GM12878 (cell line): ENCODE data around the gene AGAP1. TPM values are rescaled to one million over a fixed set of nuclear protein-coding genes. Genes with fewer than 3 reads are reported as not detected.

Experiments used
- ATAC-seq: fragments of 200-7000 bp; cut with Tn5 transposase; 3 replicates; pipeline ENCODE4 v1.9.1; 2020; ENCODE audit warnings: mild to moderate bottlenecking, moderate library complexity
- BruUV-seq: library from RNA; stranded (reverse); fragments of 400-500 nt; replicated peaks from 2 replicates; lab custom pipeline; 2021; lab: Mats Ljungman, UMichigan
- CTCF ChIA-PET: fragments of 300-600 bp; sonication (Branson Sonifier 250); formaldehyde crosslinking; extraction: SDS; loops from one replicate; lab custom pipeline; 2021; ENCODE audit warnings: inconsistent platforms; lab: Yijun Ruan, JAX
- POLR2A ChIA-PET: fragments of 350-600 bp; formaldehyde crosslinking; extraction: SDS; loops from one replicate; lab custom pipeline; 2021; ENCODE audit warnings: inconsistent platforms; lab: Charles Lee
- RAD21 ChIA-PET: fragments of 300-600 bp; sonication (Branson Sonifier 250); formaldehyde crosslinking; loops from one replicate; lab custom pipeline; 2023; ENCODE audit warnings: antibody characterized with exemption; ENCODE audit not compliant: unreplicated experiment; lab: Charles Lee
- SMC1A ChIA-PET: fragments of 300-600 bp; sonication (Branson Sonifier 250); formaldehyde crosslinking; loops from one replicate; lab custom pipeline; 2023; ENCODE audit not compliant: unreplicated experiment, uncharacterized antibody; lab: Charles Lee
- DNase-seq: peaks from one replicate; pipeline ENCODE4 v3.0.0-alpha.2; 2011; ENCODE audit warnings: low read depth, low spot score
- FAIRE-seq: peaks from 3 replicates; lab custom pipeline; 2011; peaks lifted over from hg19 to GRCh38; lab: Jason Lieb, UNC
- H2AFZ ChIP-seq: 2 replicates; pipeline ENCODE4 v1.6.0; 2011; ENCODE audit warnings: low read depth, low read length, control low read depth; ENCODE audit not compliant: control insufficient read depth
- H3K27ac ChIP-seq: 2 replicates; pipeline ENCODE4 v1.5.1; 2011; ENCODE audit warnings: control low read depth; ENCODE audit not compliant: control insufficient read depth, insufficient read depth
- H3K27me3 ChIP-seq, 2 experiments: replicated peaks in 1 of 2; 2 replicates each; pipeline versions ENCODE4 v1.6.0 to v1.6.1; 2011; ENCODE audit warnings: low read length in 1 of 2; ENCODE audit not compliant: control insufficient read depth in 2 of 2, insufficient read depth in 2 of 2
- H3K36me3 ChIP-seq, 2 experiments: 2 replicates each; pipeline ENCODE4 v1.5.1; 2011; ENCODE audit warnings: low read length in 1 of 2; ENCODE audit not compliant: control insufficient read depth in 2 of 2, insufficient read depth in 2 of 2
- H3K4me1 ChIP-seq: 2 replicates; pipeline ENCODE4 v1.6.1; 2011; ENCODE audit warnings: mild to moderate bottlenecking, low read length, moderate library complexity, mixed read lengths; ENCODE audit not compliant: control insufficient read depth, insufficient read depth
- H3K4me2 ChIP-seq: 2 replicates; pipeline ENCODE4 v1.6.0; 2011; ENCODE audit warnings: control low read depth; ENCODE audit not compliant: control insufficient read depth, insufficient read depth
- H3K4me3 ChIP-seq: fragments of 200-600 bp; sonication (generic); 2 replicates; pipeline ENCODE4 v1.5.1; 2016
- H3K79me2 ChIP-seq: 2 replicates; pipeline ENCODE4 v1.6.0; 2011; ENCODE audit warnings: low read length; ENCODE audit not compliant: control insufficient read depth, insufficient read depth
- H3K9ac ChIP-seq: 2 replicates; pipeline ENCODE4 v1.8.0; 2011; ENCODE audit warnings: low read length, control low read depth, mixed read lengths; ENCODE audit not compliant: control insufficient read depth, insufficient read depth
- H3K9me3 ChIP-seq: replicated peaks from 3 replicates; pipeline ENCODE4 v1.5.1; 2011; ENCODE audit warnings: mild to moderate bottlenecking, low read length; ENCODE audit not compliant: control insufficient read depth, insufficient read depth
- H4K20me1 ChIP-seq: 2 replicates; pipeline ENCODE4 v1.6.0; 2011; ENCODE audit not compliant: control insufficient read depth, insufficient read depth
- BCL11A ChIP-seq: IDR thresholded peaks from 2 replicates; pipeline ENCODE4 v1.6.1; 2011; ENCODE audit warnings: low read depth, low read length
- CREB1 ChIP-seq: IDR thresholded peaks from 2 replicates; pipeline ENCODE4 v1.6.1; 2012; ENCODE audit warnings: low read depth, mild to moderate bottlenecking, inconsistent platforms
- CREM ChIP-seq: IDR thresholded peaks from 2 replicates; pipeline ENCODE4 v1.6.1; 2014; ENCODE audit warnings: antibody characterized with exemption, low read depth
- ESRRA ChIP-seq: IDR thresholded peaks from 2 replicates; pipeline ENCODE4 v1.6.1; 2012; ENCODE audit warnings: mild to moderate bottlenecking, low read length, improper control_type of control experiment
- HDGF ChIP-seq: fragments of 450-650 bp; IDR thresholded peaks from 2 replicates; pipeline ENCODE4 v1.6.1; 2016; ENCODE audit warnings: antibody characterized with exemption
- IRF4 ChIP-seq: IDR thresholded peaks from 2 replicates; pipeline ENCODE4 v1.6.1; 2011; ENCODE audit warnings: low read depth, low read length
- JUNB ChIP-seq: IDR thresholded peaks from 2 replicates; pipeline ENCODE4 v1.6.1; 2016; ENCODE audit warnings: antibody characterized with exemption, mild to moderate bottlenecking
- KLF5 ChIP-seq: fragments of 450-650 bp; IDR thresholded peaks from 2 replicates; pipeline ENCODE4 v1.6.1; 2014; ENCODE audit warnings: mild to moderate bottlenecking; ENCODE audit not compliant: partially characterized antibody
- SMARCA5 ChIP-seq: fragments of 450-650 bp; IDR thresholded peaks from 2 replicates; pipeline ENCODE4 v1.6.1; 2017; ENCODE audit warnings: mild to moderate bottlenecking
- WGBS: methylation state at CpG from one replicate; pipeline ENCODE4 v1.1.6; 2016; ENCODE audit warnings: low lambda C conversion rate; ENCODE audit not compliant: insufficient replicate concordance, insufficient coverage; ENCODE audit errors: missing lambda C conversion rate; 5-methylcytosine and 5-hydroxymethylcytosine counted together
- in situ Hi-C: fragments of 300-500 bp; cut with MboI; formaldehyde crosslinking; loops from 9 replicates; pipeline ENCODE4 v1.14.3; 2018; ENCODE audit warnings: mixed read lengths
- intact Hi-C: fragments of 100-400 bp; cut with micrococcal nuclease; formaldehyde crosslinking; loops from one replicate; pipeline ENCODE4 v1.14.2; 2022; ENCODE audit not compliant: unreplicated experiment
- polyA plus RNA-seq, 11 experiments: library from polyadenylated mRNA; depleted of rRNA in 4 of 11; unstranded in 6 of 11; stranded (reverse) in 5 of 11; fragments of >200 nt; fragmentation: Nextera tagmentation in 4 of 11; fragmentation: Illumina TruSeq in 1 of 11; extraction: Ambion mirVana in 4 of 11; extraction: Trizol in 1 of 11; gene quantifications; 1 replicate in 1 of 11; 2 replicates in 10 of 11; pipeline versions ENCODE4 v1.2.1 to v1.2.3, GENCODE V29; 2011 to 2016; ENCODE audit warnings: inconsistent platforms in 2 of 11, missing spikeins in 2 of 11, low read depth in 1 of 11
- total RNA-seq, 4 experiments: library from RNA; depleted of rRNA in 3 of 4; stranded (reverse); fragments of >200 nt in 3 of 4; fragmentation: Illumina TruSeq in 1 of 4; extraction: Trizol in 1 of 4; gene quantifications; 2 replicates each; pipeline versions ENCODE4 v1.2.1 to v1.2.3, GENCODE V29; 2013 to 2021
- TF ChIP-seq, protein P1 (sequence below): fragments of 450-650 bp; IDR thresholded peaks from 2 replicates; pipeline ENCODE4 v1.6.1; 2017; ENCODE audit warnings: mild to moderate bottlenecking
- TF ChIP-seq, protein P2 (sequence below): fragments of 450-650 bp; IDR thresholded peaks from 2 replicates; pipeline ENCODE4 v1.6.1; 2017; ENCODE audit warnings: borderline replicate concordance
- TF ChIP-seq, protein P3 (sequence below): fragments of 150-350 bp; IDR thresholded peaks from 2 replicates; pipeline ENCODE4 v1.6.1; 2014; ENCODE audit warnings: mild to moderate bottlenecking, low read depth, low read length

The AGAP1 gene
- total and polyA plus RNA-seq, 10 of the 15 experiments (the other 5 are each of a cell fraction or from before 2014, with no cell fraction given): 0.05 to 0.15 (median 0.06) TPM; not detected in 7

DNA sequence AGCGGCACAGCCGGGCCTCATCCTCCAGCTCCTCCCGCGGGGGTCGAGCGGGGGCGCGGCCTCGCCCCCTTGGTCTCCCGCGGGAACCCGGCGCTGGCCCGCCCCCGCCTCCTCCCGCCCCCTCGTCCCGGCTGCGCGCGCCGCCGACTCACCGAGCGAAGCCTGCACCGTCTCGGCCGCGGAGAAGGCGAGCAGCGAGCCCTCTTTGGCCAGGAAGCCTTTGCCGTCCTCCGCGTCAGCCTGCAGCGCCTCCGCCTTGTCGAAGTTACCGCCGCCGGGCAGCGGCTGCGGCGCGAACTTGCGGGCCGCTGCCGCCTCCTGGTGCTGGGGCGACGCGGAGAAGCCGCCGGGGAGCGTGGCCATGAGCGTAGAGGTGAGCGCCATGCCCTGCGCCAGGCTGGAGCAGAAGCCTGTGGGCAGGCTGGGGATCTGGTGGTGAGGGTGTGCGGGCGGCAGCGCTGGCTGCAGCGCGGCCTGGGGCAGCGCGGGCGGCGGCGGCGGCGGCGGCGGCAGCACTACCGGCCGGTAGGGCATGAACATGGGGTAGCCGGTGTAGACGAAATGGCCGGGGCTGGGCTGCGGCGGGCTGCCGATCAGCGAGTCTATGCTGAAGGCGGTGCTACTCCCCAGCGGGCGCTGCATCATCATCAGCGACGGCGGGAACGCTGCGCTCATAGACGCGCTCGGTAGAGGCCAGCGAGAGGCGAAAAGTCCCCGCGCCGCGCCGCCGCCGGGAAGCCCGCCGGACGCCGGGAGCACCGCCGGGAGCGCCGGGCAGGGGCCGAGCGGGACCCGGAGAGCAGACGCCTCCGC lies 673.7 kb downstream of the AGAP1 start:
- no TSS peak for BruUV-seq
- H3K4me1 ChIP-seq: no peaks in the 10 kb centered on the region
- ChIA-PET CTCF (no interaction called here), POLR2A (no interaction called here), SMC1A (no interaction called here), RAD21 (no interaction called here)
- 60% methylated on average over 65 of the region's 112 CpGs for WGBS
- no peak overlapping the region for H3K9ac ChIP-seq
- in situ Hi-C loops: no loop called here
- no peak overlapping the region for H3K4me2 ChIP-seq
- H3K9me3 ChIP-seq: peaks cover 2% of the 10 kb centered on the region; the same call in 2 of the 3 replicates
- FAIRE-seq: no peak
- TF ChIP-seq, protein P1, sequence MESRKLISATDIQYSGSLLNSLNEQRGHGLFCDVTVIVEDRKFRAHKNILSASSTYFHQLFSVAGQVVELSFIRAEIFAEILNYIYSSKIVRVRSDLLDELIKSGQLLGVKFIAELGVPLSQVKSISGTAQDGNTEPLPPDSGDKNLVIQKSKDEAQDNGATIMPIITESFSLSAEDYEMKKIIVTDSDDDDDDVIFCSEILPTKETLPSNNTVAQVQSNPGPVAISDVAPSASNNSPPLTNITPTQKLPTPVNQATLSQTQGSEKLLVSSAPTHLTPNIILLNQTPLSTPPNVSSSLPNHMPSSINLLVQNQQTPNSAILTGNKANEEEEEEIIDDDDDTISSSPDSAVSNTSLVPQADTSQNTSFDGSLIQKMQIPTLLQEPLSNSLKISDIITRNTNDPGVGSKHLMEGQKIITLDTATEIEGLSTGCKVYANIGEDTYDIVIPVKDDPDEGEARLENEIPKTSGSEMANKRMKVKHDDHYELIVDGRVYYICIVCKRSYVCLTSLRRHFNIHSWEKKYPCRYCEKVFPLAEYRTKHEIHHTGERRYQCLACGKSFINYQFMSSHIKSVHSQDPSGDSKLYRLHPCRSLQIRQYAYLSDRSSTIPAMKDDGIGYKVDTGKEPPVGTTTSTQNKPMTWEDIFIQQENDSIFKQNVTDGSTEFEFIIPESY: no peak
- TF ChIP-seq, protein P2, sequence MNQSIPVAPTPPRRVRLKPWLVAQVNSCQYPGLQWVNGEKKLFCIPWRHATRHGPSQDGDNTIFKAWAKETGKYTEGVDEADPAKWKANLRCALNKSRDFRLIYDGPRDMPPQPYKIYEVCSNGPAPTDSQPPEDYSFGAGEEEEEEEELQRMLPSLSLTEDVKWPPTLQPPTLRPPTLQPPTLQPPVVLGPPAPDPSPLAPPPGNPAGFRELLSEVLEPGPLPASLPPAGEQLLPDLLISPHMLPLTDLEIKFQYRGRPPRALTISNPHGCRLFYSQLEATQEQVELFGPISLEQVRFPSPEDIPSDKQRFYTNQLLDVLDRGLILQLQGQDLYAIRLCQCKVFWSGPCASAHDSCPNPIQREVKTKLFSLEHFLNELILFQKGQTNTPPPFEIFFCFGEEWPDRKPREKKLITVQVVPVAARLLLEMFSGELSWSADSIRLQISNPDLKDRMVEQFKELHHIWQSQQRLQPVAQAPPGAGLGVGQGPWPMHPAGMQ: no peak
- no peak for TF ChIP-seq HDGF
- TF ChIP-seq, protein P3, sequence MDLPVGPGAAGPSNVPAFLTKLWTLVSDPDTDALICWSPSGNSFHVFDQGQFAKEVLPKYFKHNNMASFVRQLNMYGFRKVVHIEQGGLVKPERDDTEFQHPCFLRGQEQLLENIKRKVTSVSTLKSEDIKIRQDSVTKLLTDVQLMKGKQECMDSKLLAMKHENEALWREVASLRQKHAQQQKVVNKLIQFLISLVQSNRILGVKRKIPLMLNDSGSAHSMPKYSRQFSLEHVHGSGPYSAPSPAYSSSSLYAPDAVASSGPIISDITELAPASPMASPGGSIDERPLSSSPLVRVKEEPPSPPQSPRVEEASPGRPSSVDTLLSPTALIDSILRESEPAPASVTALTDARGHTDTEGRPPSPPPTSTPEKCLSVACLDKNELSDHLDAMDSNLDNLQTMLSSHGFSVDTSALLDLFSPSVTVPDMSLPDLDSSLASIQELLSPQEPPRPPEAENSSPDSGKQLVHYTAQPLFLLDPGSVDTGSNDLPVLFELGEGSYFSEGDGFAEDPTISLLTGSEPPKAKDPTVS: no peak
- TF ChIP-seq IRF4: no peak
- no peak for TF ChIP-seq JUNB
- TF ChIP-seq SMARCA5: no peak
- TF ChIP-seq CREM: no peak
- no peak for TF ChIP-seq KLF5
- no peak for TF ChIP-seq CREB1
- no peak for TF ChIP-seq ESRRA
- TF ChIP-seq BCL11A: no peak
- intact Hi-C loops: no loop called here
- no peak overlapping the region for H3K4me3 ChIP-seq
- ATAC-seq: no peak
- H3K27me3 ChIP-seq: peaks cover 4 to 13% of the 10 kb centered on the region in 2 experiments
- H4K20me1 ChIP-seq: no peaks in the 10 kb centered on the region
- no peak for DNase-seq
- H3K27ac ChIP-seq: no peak overlapping the region
- no peak overlapping the region for H2AFZ ChIP-seq
- no peaks in the 10 kb centered on the region for H3K36me3 ChIP-seq
- no peaks in the 10 kb centered on the region for H3K79me2 ChIP-seq
